VCaP (cell line): Measurements from ENCODE around the gene KRTDAP.

Experiments used
- H3K27ac ChIP-seq: fragments of 450-650 bp; 2 replicates; pipeline ENCODE4 v1.5.1; 2017
- CTCF ChIP-seq: fragments of 450-650 bp; conservative IDR thresholded peaks from 2 replicates; pipeline ENCODE4 v1.5.1; 2017; ENCODE audit warnings: mild to moderate bottlenecking, moderate library complexity

KRTDAP gene, protein sequence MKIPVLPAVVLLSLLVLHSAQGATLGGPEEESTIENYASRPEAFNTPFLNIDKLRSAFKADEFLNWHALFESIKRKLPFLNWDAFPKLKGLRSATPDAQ

DNA sequence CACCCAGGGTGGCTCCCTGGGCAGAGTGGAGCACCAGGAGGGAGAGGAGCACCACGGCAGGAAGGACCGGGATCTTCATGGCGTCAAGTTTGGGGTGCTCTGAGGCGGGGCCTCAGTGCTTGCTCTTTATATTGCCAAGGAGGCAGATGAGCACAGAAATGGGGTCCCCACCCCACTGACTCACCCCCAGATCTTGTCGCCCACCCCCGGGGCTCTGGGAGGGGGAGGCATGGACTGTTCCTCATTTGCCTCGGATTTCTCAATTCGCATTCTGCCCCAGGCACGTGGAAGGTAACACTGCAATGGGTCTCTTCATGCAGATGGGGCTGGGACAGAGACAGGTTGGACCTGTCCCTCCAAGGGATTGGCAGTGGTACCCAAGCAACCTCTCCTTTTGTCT lies at the start of gene KRTDAP:
Gene KRTDAP (minus strand): TSS at position 101 of the 400 bp plus-strand sequence. CDS start 22 bp downstream, at position 79.
- no peak for TF ChIP-seq CTCF
- H3K27ac ChIP-seq, result no peak within 1 kb of the TSS

DNA sequence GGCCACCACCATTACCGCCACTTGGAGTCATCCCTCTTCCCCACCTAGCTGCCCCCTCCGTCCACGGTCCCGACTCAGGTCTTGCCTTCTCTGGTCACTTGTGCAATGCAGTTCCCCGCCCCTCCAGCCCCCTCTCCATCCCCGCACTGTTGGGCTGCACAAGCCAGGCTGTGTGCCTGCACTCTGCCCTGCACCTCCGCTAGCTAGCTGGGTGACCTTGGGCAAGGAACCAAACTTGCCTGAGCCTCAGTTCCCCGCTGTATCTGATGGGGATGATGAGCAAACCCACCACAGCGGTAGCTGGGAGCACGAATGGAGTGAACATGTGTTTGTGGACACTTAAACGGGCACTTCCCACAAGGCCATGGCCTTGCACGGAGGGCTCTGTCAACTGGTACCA lies 49.6 kb upstream of the KRTDAP start:
- no peak for TF ChIP-seq CTCF

DNA sequence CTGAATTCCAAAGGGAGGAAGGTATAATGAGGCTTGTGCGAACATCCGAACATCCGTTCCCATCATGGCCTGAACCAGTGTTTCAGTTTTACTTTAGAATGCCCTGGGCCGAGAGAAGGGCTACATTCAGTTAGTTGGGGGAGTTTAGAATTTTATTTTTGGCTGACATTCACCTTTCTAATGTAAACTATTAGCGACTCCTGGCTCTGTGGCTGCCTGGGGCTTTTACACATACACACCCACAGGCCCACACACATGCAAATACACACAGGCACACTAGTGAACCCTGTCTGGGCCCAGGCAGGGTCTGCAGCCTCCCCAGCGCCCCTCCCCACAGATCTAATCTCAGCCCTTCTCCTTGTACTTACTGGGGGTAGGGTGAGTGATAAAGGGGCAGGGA lies 49.0 kb upstream of the KRTDAP start:
- TF ChIP-seq CTCF, result no peak
- no peak overlapping the region for H3K27ac ChIP-seq

More for the DNA sequence above, 49.6 kb upstream of the KRTDAP start:
- H3K27ac ChIP-seq, result no peak overlapping the region

DNA sequence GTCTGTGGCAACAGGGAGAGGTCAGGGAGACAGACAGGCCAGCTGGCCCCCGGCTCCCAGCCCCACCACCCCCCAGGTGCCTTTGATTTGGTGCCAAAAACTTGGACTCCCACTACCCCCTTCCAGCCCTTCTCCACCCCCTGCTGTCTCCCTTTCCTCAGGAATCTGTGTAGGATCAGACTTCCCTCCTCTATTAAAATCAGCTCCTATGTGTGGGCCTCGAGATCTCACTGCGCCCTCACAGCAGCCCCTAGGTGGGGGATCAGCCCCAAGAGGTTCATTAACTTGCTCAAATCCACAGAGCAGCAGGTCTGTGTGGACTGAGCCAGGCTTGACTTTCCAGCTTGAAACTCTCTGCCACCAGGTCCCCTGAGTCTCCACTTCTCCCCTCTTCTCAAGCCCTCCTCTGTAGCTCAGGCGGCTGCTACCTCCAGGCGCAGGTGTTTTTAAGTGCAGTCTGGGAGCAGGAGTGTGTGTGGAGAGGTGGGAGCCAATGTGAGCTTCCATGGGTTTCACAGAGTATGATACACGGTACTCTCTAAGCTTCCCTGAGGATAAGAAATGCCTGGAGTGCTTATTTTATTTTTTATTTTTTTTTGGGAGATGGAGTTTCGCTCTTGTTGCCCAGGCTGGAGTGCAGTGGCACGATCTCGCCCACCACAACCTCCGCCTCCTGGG lies 44.7 kb upstream of the KRTDAP start:
- no peak overlapping the region for H3K27ac ChIP-seq
- no peak for TF ChIP-seq CTCF

GRCh38 chr19:35533822-35534392 lies 43.6 kb upstream of the KRTDAP start:
- no peak overlapping the region for H3K27ac ChIP-seq
- no peak for TF ChIP-seq CTCF

- H3K27ac ChIP-seq, result no peak within 1 kb of the TSS
- no peak for TF ChIP-seq CTCF
Measured at GRCh38 chr19:35533201-35533821, 43.0 kb upstream of the KRTDAP start, which contains the start of gene GAPDHS. Gene GAPDHS (plus strand): TSS chr19:35533456. CDS start chr19:35533528, 72 bp downstream.

DNA sequence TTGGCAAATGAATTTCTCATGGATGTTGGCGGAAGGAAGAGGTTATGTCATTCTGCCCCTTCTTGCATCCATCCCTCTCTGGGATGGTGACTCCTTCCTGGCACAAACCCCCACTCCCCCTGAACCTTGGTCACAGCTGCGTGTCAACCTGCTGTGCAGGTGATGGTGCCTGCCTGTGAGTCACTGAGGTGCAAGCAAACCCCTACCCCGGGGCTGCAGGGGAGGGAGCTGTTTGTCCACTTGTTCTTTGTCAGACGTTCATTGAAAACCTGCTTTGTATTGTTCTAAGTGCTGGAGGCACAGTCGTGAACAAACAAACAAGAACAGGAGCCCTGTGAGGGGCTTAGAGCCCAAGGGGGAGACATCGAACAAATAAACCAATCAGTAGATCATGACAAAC lies 41.0 kb upstream of the KRTDAP start:
- TF ChIP-seq CTCF, result no peak
- no peak overlapping the region for H3K27ac ChIP-seq
